HepG2 (cell line): ENCODE measurements around the gene OST4. TPM values are rescaled to one million over a fixed set of nuclear protein-coding genes. Genes with fewer than 3 reads are reported as not detected.

Experiments used
- ADNP ChIP-seq: sonication (generic); formaldehyde crosslinking; IDR thresholded peaks from 2 replicates; pipeline ENCODE4 v1.4.0; 2020; ENCODE audit warnings: missing genetic modification reagents
- ARHGAP35 ChIP-seq: sonication (generic); formaldehyde crosslinking; IDR thresholded peaks from 2 replicates; pipeline ENCODE4 v1.9.0; 2022; ENCODE audit warnings: mild to moderate bottlenecking, inconsistent platforms, moderate library complexity, missing genetic modification reagents, borderline replicate concordance
- ATF3 ChIP-seq: sonication (generic); formaldehyde crosslinking; IDR thresholded peaks from 2 replicates; pipeline ENCODE4 v1.4.0; 2020; ENCODE audit warnings: missing genetic modification reagents
- ATF7 ChIP-seq, 2 experiments: fragments of 450-650 bp in 1 of 2; sonication (generic) in 1 of 2; formaldehyde crosslinking in 1 of 2; IDR thresholded peaks; 2 replicates each; pipeline versions ENCODE4 v1.4.0 to v1.6.1; 2016 to 2020; ENCODE audit warnings: antibody characterized with exemption in 1 of 2, mild to moderate bottlenecking in 1 of 2, missing genetic modification reagents in 1 of 2
- FOXC1 ChIP-seq: sonication (generic); formaldehyde crosslinking; IDR thresholded peaks from 2 replicates; pipeline ENCODE4 v1.8.0; 2022; ENCODE audit warnings: mild to moderate bottlenecking, missing genetic modification reagents, borderline replicate concordance
- HNF1B ChIP-seq: sonication (generic); formaldehyde crosslinking; IDR thresholded peaks from 2 replicates; pipeline ENCODE4 v1.5.1; 2020; ENCODE audit warnings: mild to moderate bottlenecking, moderate library complexity, missing genetic modification reagents
- IKZF1 ChIP-seq: fragments of 450-650 bp; IDR thresholded peaks from 2 replicates; pipeline ENCODE4 v1.7.1; 2016
- KDM2A ChIP-seq: sonication (generic); formaldehyde crosslinking; IDR thresholded peaks from 2 replicates; pipeline ENCODE4 v1.4.0; 2020; ENCODE audit warnings: low read depth, missing genetic modification reagents, borderline replicate concordance
- MATR3 ChIP-seq: sonication (generic); formaldehyde crosslinking; IDR thresholded peaks from 2 replicates; pipeline ENCODE4 v1.4.0; 2020; ENCODE audit warnings: missing genetic modification reagents
- MTERF4 ChIP-seq: sonication (generic); formaldehyde crosslinking; IDR thresholded peaks from 2 replicates; pipeline ENCODE4 v1.8.0; 2023; ENCODE audit warnings: mild to moderate bottlenecking, missing genetic modification reagents
- MYPOP ChIP-seq: sonication (generic); formaldehyde crosslinking; IDR thresholded peaks from 2 replicates; pipeline ENCODE4 v1.8.1; 2023; ENCODE audit warnings: mild to moderate bottlenecking, moderate library complexity, missing genetic modification reagents
- PHB2 ChIP-seq: fragments of 450-650 bp; IDR thresholded peaks from 2 replicates; pipeline ENCODE4 v1.6.1; 2018; ENCODE audit not compliant: partially characterized antibody
- PRDM10 ChIP-seq: sonication (generic); formaldehyde crosslinking; IDR thresholded peaks from 2 replicates; pipeline ENCODE4 v1.4.0; 2020; ENCODE audit warnings: low read depth, missing genetic modification reagents
- RXRA ChIP-seq: sonication (generic); formaldehyde crosslinking; IDR thresholded peaks from 2 replicates; pipeline ENCODE4 v1.5.1; 2020; ENCODE audit warnings: missing genetic modification reagents
- THAP11 ChIP-seq: IDR thresholded peaks from 2 replicates; pipeline ENCODE4 v1.6.1; 2016; ENCODE audit warnings: missing biosample characterization, missing genetic modification reagents
- THAP9 ChIP-seq: sonication (generic); formaldehyde crosslinking; IDR thresholded peaks from 2 replicates; pipeline ENCODE4; 2020; ENCODE audit warnings: missing genetic modification reagents, mild to moderate bottlenecking, borderline replicate concordance
- ZFP37 ChIP-seq: sonication (generic); formaldehyde crosslinking; IDR thresholded peaks from 2 replicates; pipeline ENCODE4 v1.4.0; 2020; ENCODE audit warnings: missing genetic modification reagents, borderline replicate concordance
- ZNF567 ChIP-seq: sonication (generic); formaldehyde crosslinking; IDR thresholded peaks from 2 replicates; pipeline ENCODE4 v1.8.1; 2023; ENCODE audit warnings: mild to moderate bottlenecking, missing genetic modification reagents, borderline replicate concordance
- ZNF782 ChIP-seq: sonication (generic); formaldehyde crosslinking; IDR thresholded peaks from 2 replicates; pipeline ENCODE4 v1.4.0; 2020; ENCODE audit warnings: missing genetic modification reagents, mild to moderate bottlenecking, borderline replicate concordance
- polyA plus RNA-seq, 8 experiments: library from polyadenylated mRNA; depleted of rRNA in 3 of 8; stranded (reverse) in 7 of 8; unstranded in 1 of 8; fragments of >200 nt; fragmentation: Illumina TruSeq in 4 of 8; extraction: Trizol in 4 of 8; gene quantifications; 2 replicates each; pipeline versions ENCODE4 v1.2.1 to v1.2.3, GENCODE V29; 2011 to 2016; ENCODE audit warnings: low read depth in 4 of 8, missing spikeins in 1 of 8, mixed read lengths in 1 of 8; ENCODE audit not compliant: insufficient read depth in 1 of 8
- total RNA-seq, 5 experiments: library from RNA; depleted of rRNA; stranded (reverse); fragments of >200 nt; fragmentation: Illumina TruSeq; extraction: Trizol; gene quantifications; 2 replicates each; pipeline ENCODE4 v1.2.3, GENCODE V29; 2016; ENCODE audit warnings: low read depth in 1 of 5

The OST4 gene
- total and polyA plus RNA-seq, 2 of the 13 experiments (the other 11 are each of a cell fraction or from before 2014, with no cell fraction given), result 498 to 584 TPM

GRCh38 chr2:27085673-27086089 lies 14.2 kb upstream of the OST4 start (continued):
- 0 out of 2 replicates have a peak, but pooled peaks have one; percentile 14 for TF ChIP-seq ADNP
- no peak for TF ChIP-seq MATR3 (CRISPR knock-in tag)
- peak; percentile 62; the same call in 1 of the 2 replicates for TF ChIP-seq THAP11 (CRISPR knock-in tag)
- no peak for TF ChIP-seq MYPOP (CRISPR knock-in tag)
- 0 out of 2 replicates have a peak, but pooled peaks have one; percentile 54 for TF ChIP-seq ARHGAP35 (CRISPR knock-in tag)
- no peak for TF ChIP-seq PRDM10 (CRISPR knock-in tag)
- no peak for TF ChIP-seq PHB2
- 0 out of 2 replicates have a peak, but pooled peaks have one; percentile 3 for TF ChIP-seq THAP9 (CRISPR knock-in tag)
- no peak for TF ChIP-seq ATF3 (CRISPR knock-in tag)
- TF ChIP-seq HNF1B (CRISPR knock-in tag), result no peak
- peak; percentile 73; the same call in 1 of the 2 replicates for TF ChIP-seq KDM2A
- TF ChIP-seq ZNF782 (CRISPR knock-in tag), result 0 out of 2 replicates have a peak, but pooled peaks have one; percentile 55
- TF ChIP-seq ZFP37 (CRISPR knock-in tag), result no peak
- TF ChIP-seq FOXC1 (CRISPR knock-in tag), result no peak
- no peak for TF ChIP-seq IKZF1
- TF ChIP-seq ATF7 (IDR thresholded peaks at IDR 0.05), result no peak
- TF ChIP-seq ATF7 (CRISPR knock-in tag; IDR thresholded peaks at IDR 0.05), result no peak
- TF ChIP-seq MTERF4 (CRISPR knock-in tag), result no peak
- TF ChIP-seq ZNF567 (CRISPR knock-in tag), result 0 out of 2 replicates have a peak, but pooled peaks have one; percentile 83
- TF ChIP-seq RXRA (CRISPR knock-in tag), result 0 out of 2 replicates have a peak, but pooled peaks have one; percentile 13
